ENCODE measurements around the gene CASP1.
"Not testable (repeated sequence)": the region's sequence is repeated elsewhere in the genome, so short reads cannot be mapped to it uniquely, and the experiment has no call there.

The CASP1 gene

DNA sequence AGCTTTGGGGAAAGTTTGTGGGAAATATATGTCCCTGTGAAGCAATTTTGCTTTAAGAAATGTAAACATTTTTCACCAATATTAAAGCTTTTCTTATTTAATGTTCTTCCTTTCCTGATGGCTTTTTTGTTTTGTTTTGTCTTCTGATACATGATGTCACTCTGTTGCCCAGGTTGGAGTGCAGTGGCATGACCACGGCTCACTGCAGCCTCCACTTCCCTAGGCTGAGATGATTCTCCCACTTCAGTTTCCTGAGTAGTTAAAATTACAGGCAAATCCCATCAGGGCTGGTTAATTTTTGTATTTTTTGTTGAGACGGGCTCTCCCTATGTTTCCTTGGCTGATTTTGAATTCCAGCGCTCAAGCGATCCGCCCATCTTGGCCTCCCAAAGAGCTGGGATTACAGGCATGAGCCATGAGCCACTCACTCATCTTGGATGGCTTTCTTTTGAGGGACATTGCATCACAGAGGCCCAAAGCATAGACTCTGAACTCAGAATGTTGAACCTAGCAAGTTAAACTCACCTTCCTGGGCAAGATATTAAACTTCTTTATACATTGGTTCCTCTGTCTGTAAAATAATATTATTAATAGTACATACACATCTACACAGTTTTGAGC lies 10.8 kb upstream of the CASP1 start:
- DNase-seq (ENCODE audit: low spot score) = no peak

DNA sequence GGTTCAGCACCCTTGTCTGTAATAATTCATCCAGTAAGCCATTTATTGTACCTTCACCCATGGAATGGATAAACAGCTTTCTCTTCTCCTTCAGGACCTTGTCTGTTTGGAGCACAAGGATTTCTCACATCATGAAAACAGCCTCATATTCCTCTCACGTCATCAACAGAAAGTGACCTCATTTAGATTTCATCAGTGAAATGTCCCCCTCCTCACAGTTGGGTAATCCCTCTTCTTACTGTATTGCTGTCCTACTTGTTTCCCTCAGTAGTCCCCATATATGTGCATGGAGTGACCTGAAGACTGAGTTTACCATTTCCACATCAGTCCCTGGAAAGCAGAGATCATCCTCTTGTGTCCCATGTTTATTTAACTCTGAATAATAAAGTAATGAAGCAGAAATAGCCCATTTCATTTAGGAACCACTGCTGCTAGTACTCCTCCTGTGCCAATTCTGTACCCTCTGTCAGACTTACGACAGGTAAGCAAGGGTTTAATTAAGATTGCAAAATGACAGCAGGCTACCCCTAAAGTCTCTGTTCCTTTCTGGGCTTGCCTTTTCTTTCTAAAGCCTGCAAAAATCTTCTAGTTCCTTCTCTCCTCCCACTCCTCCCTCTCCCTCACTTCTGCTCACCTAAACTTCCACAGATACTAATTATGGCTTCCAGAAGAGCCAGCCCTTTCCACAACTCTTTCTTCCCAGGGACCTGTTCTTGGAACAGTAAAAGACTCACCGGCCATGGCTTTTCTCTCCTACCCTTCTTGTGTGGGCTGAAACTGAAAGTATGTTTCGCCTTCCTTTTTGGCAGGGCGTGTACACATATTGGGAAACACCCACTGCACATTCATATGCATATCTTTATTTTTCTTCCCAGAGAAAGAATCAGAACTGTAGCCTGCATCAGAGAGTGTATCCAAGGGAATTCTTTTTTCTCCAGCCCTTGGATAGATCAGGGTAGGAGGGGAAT lies 9.9 kb upstream of the CASP1 start, which contains the start of gene CARD16:
Gene CARD16, minus strand, starts transcription at position 779 of the 968 bp plus-strand sequence. Its CDS starts 38 bp downstream, at position 741.
- peak; percentile 4 for DNase-seq (ENCODE audit: low spot score)

DNA sequence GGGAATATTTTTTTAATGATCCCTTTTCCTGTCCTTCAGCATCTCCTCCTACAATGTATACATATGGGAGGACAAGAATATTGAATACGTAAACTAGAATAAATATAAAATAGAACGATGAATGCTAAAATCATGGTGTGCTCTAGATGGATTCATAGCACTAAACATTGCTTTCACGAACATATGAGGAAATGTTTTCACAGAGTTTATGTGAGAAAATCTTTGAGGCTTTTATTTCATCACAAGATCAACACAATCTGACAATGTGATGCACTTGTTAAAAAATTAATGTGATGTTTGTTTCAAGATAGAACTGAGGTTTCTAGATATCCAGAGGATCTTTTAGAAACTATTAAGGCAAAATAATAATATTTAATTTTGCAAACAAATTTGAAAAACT lies 7.2 kb upstream of the CASP1 start:
- DNase-seq (ENCODE audit: low spot score) = no peak

GRCh38 chr11:105040703-105041102 lies 5.8 kb upstream of the CASP1 start:
- DNase-seq (ENCODE audit: low spot score) = no peak

GRCh38 chr11:105034388-105034787 lies 556 bp downstream of the CASP1 start:
- not testable (repeated sequence) for DNase-seq (ENCODE audit: low spot score)

- DNase-seq (ENCODE audit: low spot score) = no peak
Measured at GRCh38 chr11:105033781-105034180, 1.2 kb downstream of the CASP1 start.

DNA sequence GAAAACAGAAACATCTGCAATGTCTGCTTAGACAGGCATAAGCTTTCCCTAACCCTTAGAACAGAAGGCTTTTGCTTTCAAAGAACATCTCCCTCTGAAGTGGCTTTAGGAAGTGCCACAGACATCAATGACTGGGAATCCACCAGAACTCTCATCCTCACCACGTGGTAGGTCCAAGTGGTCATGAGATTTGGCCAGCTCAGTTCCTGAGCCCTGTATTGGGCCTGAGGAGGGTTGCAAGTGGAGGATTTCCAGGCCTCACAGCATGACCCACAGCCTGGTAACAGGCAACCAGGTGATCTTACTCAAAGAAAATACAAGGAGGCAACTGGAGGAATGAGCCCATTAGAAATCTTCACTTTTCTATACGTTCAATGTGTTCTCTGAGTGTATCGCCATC lies 1.6 kb downstream of the CASP1 start:
- DNase-seq (ENCODE audit: low spot score) = no peak

GRCh38 chr11:105032495-105032894 lies 2.4 kb downstream of the CASP1 start:
- DNase-seq (ENCODE audit: low spot score) = no peak

GRCh38 chr11:105027678-105028077 lies 7.3 kb downstream of the CASP1 start:
- no peak for DNase-seq (ENCODE audit: low spot score)

- no peak for DNase-seq (ENCODE audit: low spot score)
Measured at GRCh38 chr11:105024394-105024793, 10.6 kb downstream of the CASP1 start.

DNA sequence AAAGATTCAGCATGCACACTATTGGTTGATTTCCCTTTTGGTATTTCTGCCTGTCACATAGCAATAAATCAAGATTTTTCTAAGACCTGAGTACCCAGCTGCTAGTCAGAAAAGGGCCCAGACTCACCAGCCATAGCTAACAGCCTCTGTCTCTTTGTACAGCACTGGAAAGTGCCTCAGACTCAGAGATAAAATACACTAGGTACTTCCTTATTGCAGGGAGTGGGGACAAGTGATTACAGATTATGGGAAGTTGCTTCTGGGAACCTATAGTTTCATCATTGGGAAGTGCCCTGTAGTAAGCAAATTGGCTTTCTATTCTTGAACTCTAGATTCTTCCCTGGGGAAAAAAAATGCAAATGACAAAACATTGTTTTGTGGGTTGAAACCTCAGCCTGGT lies 11.9 kb downstream of the CASP1 start, which contains the start of gene CASP5:
Gene CASP5, minus strand, starts transcription at position 166 of the 400 bp plus-strand sequence. Its CDS starts 32 bp downstream, at position 134.
- no peak for DNase-seq (ENCODE audit: low spot score)

- no peak for DNase-seq (ENCODE audit: low spot score)
Measured at GRCh38 chr11:105022527-105022926, 12.4 kb downstream of the CASP1 start.

GRCh38 chr11:105007463-105007862 lies 27.5 kb downstream of the CASP1 start:
- no peak for DNase-seq (ENCODE audit: low spot score)

- DNase-seq (ENCODE audit: low spot score) = no peak
Measured at GRCh38 chr11:105005451-105005845, 29.5 kb downstream of the CASP1 start.

DNA sequence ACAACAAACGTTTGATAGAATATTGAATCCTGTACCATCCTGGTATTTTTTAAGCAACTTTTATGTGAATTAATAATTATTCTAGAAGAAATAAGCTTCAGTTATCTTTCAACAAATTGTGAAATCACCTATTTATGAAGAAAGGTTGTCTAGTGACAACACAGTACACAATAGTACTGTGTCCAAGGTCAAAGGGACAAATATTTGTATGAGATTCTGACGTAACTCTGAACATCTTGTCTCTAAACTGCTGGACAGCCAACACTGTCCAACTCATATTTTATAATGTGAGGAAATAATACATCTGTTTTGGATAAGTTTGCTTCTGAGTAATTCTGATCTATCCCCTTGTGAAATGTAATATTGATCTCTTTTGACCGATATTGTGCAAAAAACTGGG lies 30.9 kb downstream of the CASP1 start:
- DNase-seq (ENCODE audit: low spot score) = no peak

DNA sequence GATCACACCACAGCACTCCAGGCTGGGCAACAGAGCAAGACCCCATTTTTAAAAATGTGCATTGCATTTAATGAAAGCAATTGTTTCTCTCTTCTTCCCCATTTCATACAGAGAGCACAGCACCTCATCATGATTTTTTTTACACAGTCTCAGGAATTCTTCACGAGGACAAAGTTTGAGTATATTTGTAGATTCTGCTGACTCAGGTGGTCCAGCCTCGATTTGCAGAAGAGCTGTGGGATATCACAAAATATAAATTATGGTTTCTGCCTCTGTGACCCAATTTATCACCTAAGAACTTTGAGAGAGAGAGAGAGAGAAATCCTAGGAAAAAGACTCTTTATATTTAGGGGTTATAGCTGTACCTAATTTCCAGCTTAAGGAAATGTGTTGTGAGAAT lies 31.8 kb downstream of the CASP1 start:
- DNase-seq (ENCODE audit: low spot score) = no peak

GRCh38 chr11:105000797-105001196 lies 34.1 kb downstream of the CASP1 start:
- DNase-seq (ENCODE audit: low spot score) = peak; percentile 5

DNA sequence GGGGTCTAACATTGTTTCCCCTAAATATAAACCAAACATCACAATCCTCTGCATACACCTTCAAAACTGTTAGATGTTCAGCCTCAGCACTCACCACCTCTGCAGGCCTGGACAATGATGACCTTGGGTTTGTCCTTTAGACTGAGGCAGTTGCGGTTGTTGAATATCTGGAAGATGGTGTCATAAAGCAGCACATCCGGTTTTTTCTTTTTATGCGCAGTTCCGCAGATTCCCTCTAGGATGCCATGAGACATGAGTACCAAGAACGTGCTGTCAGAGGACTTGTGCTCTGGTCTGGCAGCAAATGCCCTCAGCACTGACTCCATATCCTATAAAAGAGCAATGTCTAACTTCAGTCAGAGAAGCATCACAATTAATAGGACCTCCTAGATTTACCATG lies 34.8 kb downstream of the CASP1 start:
- no peak for DNase-seq (ENCODE audit: low spot score)

GRCh38 chr11:104999721-105000120 lies 35.2 kb downstream of the CASP1 start:
- DNase-seq (ENCODE audit: low spot score) = no peak

GRCh38 chr11:104997288-104997687 lies 37.7 kb downstream of the CASP1 start:
- no peak for DNase-seq (ENCODE audit: low spot score)

DNA sequence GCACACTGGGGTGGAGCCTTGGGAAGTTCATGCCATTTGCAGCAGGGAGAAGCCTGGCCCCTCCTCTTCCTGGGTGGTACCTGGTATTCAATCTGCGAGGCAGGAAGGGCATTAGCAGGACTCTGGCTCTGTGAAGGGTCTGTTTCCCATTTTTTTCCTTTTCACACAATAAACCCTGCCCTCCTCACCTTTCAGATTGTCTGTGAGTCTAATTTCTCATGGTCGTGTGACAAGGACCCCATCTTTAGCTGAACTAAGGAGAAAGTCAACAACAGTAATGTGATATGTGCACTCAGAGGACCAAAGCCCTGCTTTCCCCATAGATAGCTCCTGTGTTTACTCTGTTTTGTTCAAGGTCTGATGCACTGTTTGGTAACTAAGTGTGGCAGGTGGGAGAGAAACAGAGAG lies 39.9 kb downstream of the CASP1 start:
- DNase-seq (ENCODE audit: low spot score) = no peak

GRCh38 chr11:104992781-104993180 lies 42.2 kb downstream of the CASP1 start:
- DNase-seq (ENCODE audit: low spot score) = no peak

GRCh38 chr11:104991994-104992393 lies 43.0 kb downstream of the CASP1 start:
- DNase-seq (ENCODE audit: low spot score) = no peak

All from hematopoietic multipotent progenitor cell treated with erythropoietin and hydrocortisone succinate and interleukin-3 and kit ligand, for 17 days (in vitro differentiated cells).